HFFc6 (cell line): Measurements from ENCODE around the gene NECTIN1. TPM values are rescaled to one million over a fixed set of nuclear protein-coding genes. Genes with fewer than 3 reads are reported as not detected.
"Not testable (repeated sequence)": the region's sequence is repeated elsewhere in the genome, so short reads cannot be mapped to it uniquely, and the experiment has no call there.

Experiments
- DNase-seq: peaks from one replicate; pipeline ENCODE4 v3.0.0-alpha.2; 2018
- H3K27ac Mint-ChIP-seq: 2 replicates; pipeline ENCODE4 v1.8.0; 2020; ENCODE audit warnings: mild to moderate bottlenecking, mixed read lengths
- H3K27me3 Mint-ChIP-seq: 2 replicates; pipeline ENCODE4 v1.8.0; 2021; ENCODE audit warnings: mild to moderate bottlenecking, moderate library complexity, mixed read lengths; ENCODE audit not compliant: insufficient read depth
- H3K36me3 Mint-ChIP-seq: 2 replicates; pipeline ENCODE4 v1.8.0; 2021; ENCODE audit warnings: low read depth, mixed read lengths
- H3K4me1 Mint-ChIP-seq: 2 replicates; pipeline ENCODE4 v1.8.0; 2020; ENCODE audit warnings: low read depth, mixed read lengths
- H3K4me3 Mint-ChIP-seq: 2 replicates; pipeline ENCODE4 v1.8.0; 2020; ENCODE audit warnings: mild to moderate bottlenecking, moderate library complexity, mixed read lengths
- H3K9me3 Mint-ChIP-seq: 2 replicates; pipeline ENCODE4 v1.8.0; 2020; ENCODE audit warnings: mild to moderate bottlenecking, mixed read lengths
- total RNA-seq, 6 experiments: library from RNA; stranded (reverse); fragmentation: NEBNext Ultra II Directional; extraction: Animal tissue kit (Norgen Biotek cat#: 25700); gene quantifications; 2 replicates in 1 of 6; 3 replicates in 5 of 6; pipeline ENCODE4 v1.2.3, GENCODE V29; 2021
- TF ChIP-seq, protein P1 (sequence below): fragments of 200-600 bp; sonication (generic); IDR thresholded peaks from 2 replicates; pipeline ENCODE4 v1.5.0; 2021; ENCODE audit warnings: antibody characterized with exemption, mild to moderate bottlenecking

Gene NECTIN1
- total RNA-seq, 6 experiments from 2014 or later = 4.1 to 7.9 (median 6.6) TPM

DNA sequence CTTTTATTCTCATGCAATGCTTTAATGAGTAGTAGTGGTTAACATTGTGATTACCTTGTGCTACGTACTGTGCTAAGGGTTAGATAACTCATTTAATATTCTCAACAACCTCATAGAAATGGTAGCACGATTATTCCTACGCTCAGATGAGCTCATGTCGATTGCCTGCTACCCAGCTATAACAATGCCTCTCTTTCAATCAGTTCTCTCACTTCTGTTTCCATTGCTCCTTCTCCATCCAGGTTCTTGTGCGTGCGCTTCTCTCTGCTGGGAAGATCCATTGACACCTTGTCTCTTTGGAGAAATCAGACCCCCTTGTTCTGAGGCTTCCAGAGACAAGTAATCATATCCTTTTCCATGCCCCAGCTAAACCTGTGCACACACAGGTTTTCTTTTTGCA, 120.8 kb downstream of the NECTIN1 start:
- H3K27ac Mint-ChIP-seq = no peak overlapping the region
- H3K4me1 Mint-ChIP-seq = no peaks in the 10 kb centered on the region
- peaks cover 5% of the 10 kb centered on the region; the same call in 1 of the 2 replicates for H3K36me3 Mint-ChIP-seq
- TF ChIP-seq, protein P1, sequence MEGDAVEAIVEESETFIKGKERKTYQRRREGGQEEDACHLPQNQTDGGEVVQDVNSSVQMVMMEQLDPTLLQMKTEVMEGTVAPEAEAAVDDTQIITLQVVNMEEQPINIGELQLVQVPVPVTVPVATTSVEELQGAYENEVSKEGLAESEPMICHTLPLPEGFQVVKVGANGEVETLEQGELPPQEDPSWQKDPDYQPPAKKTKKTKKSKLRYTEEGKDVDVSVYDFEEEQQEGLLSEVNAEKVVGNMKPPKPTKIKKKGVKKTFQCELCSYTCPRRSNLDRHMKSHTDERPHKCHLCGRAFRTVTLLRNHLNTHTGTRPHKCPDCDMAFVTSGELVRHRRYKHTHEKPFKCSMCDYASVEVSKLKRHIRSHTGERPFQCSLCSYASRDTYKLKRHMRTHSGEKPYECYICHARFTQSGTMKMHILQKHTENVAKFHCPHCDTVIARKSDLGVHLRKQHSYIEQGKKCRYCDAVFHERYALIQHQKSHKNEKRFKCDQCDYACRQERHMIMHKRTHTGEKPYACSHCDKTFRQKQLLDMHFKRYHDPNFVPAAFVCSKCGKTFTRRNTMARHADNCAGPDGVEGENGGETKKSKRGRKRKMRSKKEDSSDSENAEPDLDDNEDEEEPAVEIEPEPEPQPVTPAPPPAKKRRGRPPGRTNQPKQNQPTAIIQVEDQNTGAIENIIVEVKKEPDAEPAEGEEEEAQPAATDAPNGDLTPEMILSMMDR = no peak
- H3K4me3 Mint-ChIP-seq = no peak overlapping the region
- DNase-seq = no peak
- peaks cover 50% of the 10 kb centered on the region for H3K27me3 Mint-ChIP-seq
- H3K9me3 Mint-ChIP-seq = peaks cover 11% of the 10 kb centered on the region; the same call in 1 of the 2 replicates

DNA sequence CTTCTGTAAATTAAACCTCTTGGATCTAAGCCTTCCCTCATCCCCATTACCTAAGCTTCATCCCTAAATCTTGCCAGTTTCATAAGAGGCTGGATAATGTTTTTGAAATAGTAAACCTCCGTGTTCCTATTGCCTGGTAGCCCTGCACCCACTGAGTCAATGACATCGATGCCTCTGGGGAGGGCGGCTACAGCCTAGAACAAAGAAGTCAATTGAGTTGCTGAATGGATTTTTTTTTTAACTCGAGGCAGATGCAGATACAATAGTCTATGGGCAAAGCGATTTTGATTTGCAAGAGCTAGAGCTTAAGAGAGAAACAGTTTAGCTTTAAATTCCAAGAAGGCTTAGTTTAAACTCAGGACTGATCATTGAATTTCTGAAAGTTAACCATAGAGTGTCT, 121.3 kb downstream of the NECTIN1 start:
- TF ChIP-seq, protein P1 = no peak
- DNase-seq = no peak
- Mint-ChIP-seq H3K27ac (no peak overlapping the region), H3K36me3 (peaks cover under 1% of the 10 kb centered on the region; the same call in 1 of the 2 replicates), H3K4me1 (no peaks in the 10 kb centered on the region), H3K9me3 (peaks cover 7% of the 10 kb centered on the region; the same call in 1 of the 2 replicates), H3K27me3 (peaks cover 47% of the 10 kb centered on the region), H3K4me3 (no peak overlapping the region)

- H3K27ac Mint-ChIP-seq = no peak overlapping the region
- H3K4me3 Mint-ChIP-seq = no peak overlapping the region
- H3K27me3 Mint-ChIP-seq = peaks cover 43% of the 10 kb centered on the region
Observed at GRCh38 chr11:119605137-119605665, 123.8 kb downstream of the NECTIN1 start.

DNA sequence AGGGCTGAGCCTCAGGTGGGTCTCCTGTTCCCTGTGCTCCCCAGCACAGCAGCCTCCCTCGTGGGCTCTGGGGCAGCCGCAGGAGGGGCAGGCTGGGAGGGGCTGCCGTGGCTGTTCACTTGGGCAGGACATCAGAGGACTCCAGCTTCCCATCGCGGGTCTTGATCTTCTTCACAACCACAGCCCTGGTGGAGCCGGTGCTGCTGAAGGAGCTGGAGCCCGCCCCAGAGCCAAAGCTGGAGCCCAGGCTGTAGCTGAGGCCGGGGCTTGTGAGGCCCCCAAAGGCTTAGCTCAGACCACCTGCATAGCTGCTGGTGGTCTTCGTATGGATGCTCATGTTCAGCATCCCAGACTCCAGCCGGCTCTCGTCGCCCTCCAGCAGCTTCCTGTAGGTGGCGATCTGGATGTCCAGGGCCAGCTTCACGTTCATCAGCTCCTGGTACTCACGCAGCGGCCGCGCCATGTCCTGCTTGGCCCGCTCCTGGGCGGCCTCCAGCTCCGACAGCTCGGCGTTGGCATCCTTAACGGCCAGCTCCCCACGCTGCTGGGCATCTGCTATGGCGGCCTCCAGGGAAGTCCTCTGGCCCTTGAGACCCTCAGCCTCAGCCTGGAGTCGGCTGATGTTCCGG, 126.1 kb downstream of the NECTIN1 start:
- no peak overlapping the region for H3K4me3 Mint-ChIP-seq
- H3K27me3 Mint-ChIP-seq = peaks cover 33% of the 10 kb centered on the region
- TF ChIP-seq, protein P1 = peak; percentile 29; the same call in 1 of the 2 replicates
- DNase-seq = no peak
- no peaks in the 10 kb centered on the region for H3K9me3 Mint-ChIP-seq
- peaks cover 9% of the 10 kb centered on the region for H3K4me1 Mint-ChIP-seq
- no peaks in the 10 kb centered on the region for H3K36me3 Mint-ChIP-seq
- H3K27ac Mint-ChIP-seq = no peak overlapping the region

More at GRCh38 chr11:119605137-119605665, 123.8 kb downstream of the NECTIN1 start:
- TF ChIP-seq, protein P1 = no peak
- H3K36me3 Mint-ChIP-seq = no peaks in the 10 kb centered on the region
- no peak for DNase-seq
- H3K4me1 Mint-ChIP-seq = no peaks in the 10 kb centered on the region
- no peaks in the 10 kb centered on the region for H3K9me3 Mint-ChIP-seq

DNA sequence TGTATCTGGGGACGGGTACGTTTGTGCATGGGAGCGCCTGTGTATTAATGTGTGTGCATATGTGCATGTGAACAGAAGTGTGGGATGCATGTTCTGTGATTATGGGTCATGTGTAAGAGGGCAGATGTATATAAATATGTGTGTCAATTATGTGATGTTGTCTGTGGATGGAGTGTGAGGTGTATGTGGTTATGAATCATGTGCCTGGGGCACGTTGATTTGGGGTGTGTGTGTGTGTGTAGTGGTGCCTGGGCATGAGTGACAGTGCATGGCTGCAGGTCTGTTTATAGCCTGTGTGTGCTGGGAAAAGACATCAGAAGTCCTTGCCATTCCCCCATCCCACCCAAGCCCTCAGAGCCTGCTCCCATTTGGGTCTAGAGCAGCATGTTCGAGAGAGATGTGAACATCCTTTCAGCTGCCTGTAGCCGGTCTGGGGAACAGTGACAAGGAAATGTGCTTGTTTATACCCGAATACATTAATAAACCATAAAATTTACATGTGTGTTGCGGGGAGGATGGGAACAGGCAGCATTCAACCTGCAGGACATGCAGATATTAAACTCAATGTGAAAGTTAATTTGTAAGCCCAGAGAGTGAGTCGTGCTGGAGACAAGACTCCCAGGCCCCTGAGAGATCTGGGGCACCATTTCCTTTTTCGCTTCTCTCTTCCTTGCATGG, 129.0 kb downstream of the NECTIN1 start:
- no peak for DNase-seq
- Mint-ChIP-seq H3K36me3 (no peaks in the 10 kb centered on the region), H3K4me1 (peaks cover 35% of the 10 kb centered on the region), H3K9me3 (no peaks in the 10 kb centered on the region), H3K4me3 (no peak overlapping the region), H3K27me3 (peaks cover 16% of the 10 kb centered on the region), H3K27ac (no peak overlapping the region)
- TF ChIP-seq, protein P1 = no peak

DNA sequence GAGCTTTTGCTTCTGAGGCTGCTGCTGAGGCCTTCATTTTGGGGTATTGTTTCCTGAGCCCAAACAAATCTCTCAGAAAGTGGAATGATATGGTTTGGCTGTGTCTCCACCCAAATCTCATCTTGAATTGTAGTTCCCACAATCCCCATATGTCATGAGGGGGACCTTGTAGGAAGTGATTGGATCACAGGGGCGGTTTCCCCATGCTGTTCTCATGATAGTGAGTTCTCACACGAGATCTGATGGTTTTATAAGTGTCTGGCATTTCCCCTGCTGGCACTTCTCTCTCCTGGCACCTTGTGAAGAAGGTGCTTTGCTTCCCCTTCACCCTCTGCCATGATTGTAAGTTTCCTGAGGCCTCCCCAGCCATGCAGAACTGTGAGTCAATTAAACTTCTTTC, 133.1 kb downstream of the NECTIN1 start:
- not testable (repeated sequence) for H3K27me3 Mint-ChIP-seq, DNase-seq, H3K9me3 Mint-ChIP-seq, H3K4me3 Mint-ChIP-seq, H3K27ac Mint-ChIP-seq, H3K36me3 Mint-ChIP-seq
- peaks cover 46% of the 10 kb centered on the region for H3K4me1 Mint-ChIP-seq
